Stimulated activated CD8-positive, alpha-beta memory T cell treated with anti-CD3 and anti-CD28 coated beads, Interleukin-4, amount 100 ng/mL, for 1 hour (primary cell): ENCODE data around the gene MMEL1.
"Not testable (repeated sequence)": the region's sequence is repeated elsewhere in the genome, so short reads cannot be mapped to it uniquely, and the experiment has no call there.

Source experiments
- DNase-seq, 2 donors: peaks; one replicate each; pipeline ENCODE4 v3.0.0-alpha.2; 2020; ENCODE audit warnings: low read depth in 2 of 2, low spot score in 1 of 2

Gene MMEL1

GRCh38 chr1:2575801-2576663 lies 56.8 kb downstream of the MMEL1 start:
- DNase-seq: no peak

DNA sequence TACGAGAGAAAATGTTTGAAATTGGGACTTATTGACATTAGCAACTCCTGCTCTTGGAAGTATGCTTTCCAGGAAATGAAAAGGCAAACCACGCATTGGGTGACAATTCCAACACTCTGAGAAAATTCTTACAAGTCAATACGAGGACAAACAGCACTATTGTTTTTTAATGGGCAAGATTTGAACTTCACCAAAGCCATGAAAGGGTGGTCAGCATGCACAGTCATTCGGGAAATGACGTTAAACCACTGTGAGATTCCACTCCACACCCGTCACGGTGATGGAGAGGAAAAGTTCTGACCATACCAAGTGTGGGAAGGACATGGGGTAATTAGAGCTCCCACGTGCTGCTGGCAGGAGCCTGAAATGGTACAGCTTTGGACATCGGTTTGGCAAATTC lies 58.5 kb downstream of the MMEL1 start:
- DNase-seq: no peak

- no peak for DNase-seq
Observed at GRCh38 chr1:2573250-2573920, 59.4 kb downstream of the MMEL1 start.

- no peak for DNase-seq
Observed at GRCh38 chr1:2571348-2571747, 61.5 kb downstream of the MMEL1 start.

GRCh38 chr1:2570332-2570731 lies 62.5 kb downstream of the MMEL1 start:
- no peak for DNase-seq

DNA sequence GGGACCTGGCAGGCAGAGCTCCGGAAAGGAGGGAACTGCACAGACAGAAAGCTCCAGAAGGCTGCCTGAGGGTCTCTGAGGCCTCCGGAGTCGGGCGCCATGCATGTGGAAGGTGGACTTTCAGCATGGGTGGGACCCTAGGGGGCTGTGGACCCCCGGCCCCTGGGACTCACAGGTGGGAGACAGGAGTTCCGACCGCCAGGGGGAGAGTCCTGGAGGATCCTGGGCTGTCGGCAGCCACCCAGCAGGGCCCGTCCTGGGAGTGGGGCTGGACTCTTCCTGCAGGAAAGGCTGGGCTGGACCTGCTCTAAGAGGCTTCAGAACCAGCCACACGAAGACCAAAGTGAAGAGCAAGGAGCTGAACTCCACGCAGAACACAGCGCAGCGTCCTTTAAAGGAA lies 63.1 kb downstream of the MMEL1 start:
- not testable (repeated sequence) for DNase-seq

DNA sequence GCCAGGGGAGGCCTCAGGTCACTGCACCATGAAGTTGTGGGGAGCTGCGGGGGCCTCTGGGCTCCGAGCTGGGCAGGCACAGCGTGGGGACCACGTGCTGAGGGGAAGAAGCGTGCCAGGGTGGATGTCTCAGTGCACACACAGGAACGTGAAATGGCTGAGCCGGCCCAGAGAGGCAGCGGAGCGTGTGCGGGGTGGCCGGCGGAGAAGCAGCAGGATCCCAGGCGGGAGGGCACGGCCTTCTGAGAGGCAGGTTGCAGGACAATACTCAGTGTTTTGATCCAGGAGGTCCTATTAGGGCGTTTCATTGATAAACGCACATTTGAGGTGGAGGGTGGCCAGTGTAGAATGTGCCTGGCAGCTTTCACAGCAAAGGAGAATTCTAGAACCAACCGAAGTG lies 63.8 kb downstream of the MMEL1 start:
- no peak for DNase-seq

DNA sequence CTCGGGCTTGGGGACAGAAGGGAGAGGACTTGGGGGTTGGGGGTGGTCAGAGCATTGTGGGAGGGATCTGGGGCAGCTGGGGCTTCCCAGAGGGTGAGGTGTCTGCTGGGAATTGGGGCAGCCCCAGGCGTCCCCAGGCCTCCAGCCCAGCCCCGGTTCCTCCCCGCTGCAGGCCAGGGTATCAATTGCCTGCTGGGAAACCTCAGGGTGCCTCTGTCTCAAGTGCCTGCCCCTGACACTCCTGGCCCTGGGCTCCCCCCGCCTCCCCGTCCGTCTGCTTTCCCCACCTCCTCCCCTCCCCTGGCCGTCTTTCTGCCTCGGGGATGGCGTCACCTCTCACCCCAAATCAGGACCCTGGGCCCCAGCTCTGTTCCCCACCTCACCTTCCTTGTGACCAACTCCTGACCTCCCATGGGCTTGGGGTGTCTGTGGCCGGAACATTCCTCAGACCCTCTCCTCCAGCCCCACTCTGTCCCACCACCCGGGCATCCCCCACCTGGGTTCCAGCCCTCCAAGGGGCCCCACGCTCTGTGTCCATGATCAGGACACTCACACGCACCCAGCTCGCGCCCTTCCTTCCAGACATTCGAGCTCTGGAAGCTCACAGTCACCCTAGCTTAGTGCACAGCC lies 64.5 kb downstream of the MMEL1 start:
- DNase-seq: not testable (repeated sequence)

DNA sequence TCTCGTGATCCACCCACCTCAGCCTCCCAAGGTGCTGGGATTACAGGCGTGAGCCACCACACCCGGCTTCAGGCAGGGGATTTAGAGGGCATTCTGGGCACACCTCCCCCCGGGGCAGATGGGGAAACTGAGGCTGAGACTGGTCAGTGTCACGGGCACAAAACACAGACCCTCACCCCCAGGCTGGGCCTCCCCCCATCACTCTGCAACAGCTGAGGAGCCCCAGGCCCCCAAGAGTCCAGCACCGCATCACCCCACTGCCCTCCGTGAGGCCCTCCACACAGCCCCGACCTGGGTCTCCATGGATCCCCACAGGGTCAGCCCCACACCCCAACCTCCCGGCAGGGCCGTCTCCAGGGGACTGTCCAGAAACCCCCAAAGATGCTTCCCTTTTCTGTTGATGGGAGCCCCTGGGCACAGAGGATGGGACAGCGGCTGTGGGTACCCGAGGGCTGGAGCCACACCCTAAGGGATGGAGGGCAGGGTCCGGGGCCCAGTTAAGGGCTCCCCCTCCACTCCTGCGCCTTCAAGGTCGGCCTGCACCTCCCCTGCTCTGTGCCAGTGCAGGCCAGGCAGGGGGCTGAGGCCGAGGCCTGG lies 65.6 kb downstream of the MMEL1 start:
- DNase-seq: no peak

- DNase-seq: no peak
Observed at GRCh38 chr1:2566101-2567045, 66.4 kb downstream of the MMEL1 start.

GRCh38 chr1:2564815-2565374 lies 67.9 kb downstream of the MMEL1 start:
- no peak for DNase-seq

- DNase-seq: no peak
Observed at GRCh38 chr1:2564006-2564814, 68.6 kb downstream of the MMEL1 start.

DNA sequence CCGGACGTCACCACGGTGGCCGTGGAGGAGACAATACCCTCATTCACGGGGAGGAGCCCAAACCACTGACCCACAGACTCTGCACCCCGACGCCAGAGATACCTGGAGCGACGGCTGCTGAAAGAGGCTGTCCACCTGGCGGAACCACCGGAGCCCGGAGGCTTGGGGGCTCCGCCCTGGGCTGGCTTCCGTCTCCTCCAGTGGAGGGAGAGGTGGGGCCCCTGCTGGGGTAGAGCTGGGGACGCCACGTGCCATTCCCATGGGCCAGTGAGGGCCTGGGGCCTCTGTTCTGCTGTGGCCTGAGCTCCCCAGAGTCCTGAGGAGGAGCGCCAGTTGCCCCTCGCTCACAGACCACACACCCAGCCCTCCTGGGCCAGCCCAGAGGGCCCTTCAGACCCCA lies 69.6 kb downstream of the MMEL1 start:
- DNase-seq: no peak

GRCh38 chr1:2561898-2562895 lies 70.6 kb downstream of the MMEL1 start:
- DNase-seq: no peak

DNA sequence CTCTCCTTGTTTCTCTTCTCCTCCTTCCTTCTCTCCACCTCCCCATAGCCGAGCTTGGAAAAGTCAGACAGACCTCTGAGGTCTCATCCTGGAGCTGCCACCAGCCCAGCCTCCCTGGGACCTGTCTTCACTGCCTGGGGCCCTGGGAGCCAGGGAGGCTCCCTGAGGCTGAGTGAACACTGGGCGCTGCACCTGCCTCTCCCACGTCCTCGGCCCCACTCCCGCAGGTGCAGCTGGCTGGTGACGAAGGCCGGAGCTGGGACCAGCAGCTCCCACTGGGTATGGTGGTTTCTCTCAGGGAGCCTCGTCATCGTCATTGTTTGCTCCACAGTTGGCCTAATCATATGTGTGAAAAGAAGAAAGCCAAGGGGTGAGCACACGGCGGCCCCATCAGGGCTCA lies 71.4 kb downstream of the MMEL1 start:
- DNase-seq: no peak

DNA sequence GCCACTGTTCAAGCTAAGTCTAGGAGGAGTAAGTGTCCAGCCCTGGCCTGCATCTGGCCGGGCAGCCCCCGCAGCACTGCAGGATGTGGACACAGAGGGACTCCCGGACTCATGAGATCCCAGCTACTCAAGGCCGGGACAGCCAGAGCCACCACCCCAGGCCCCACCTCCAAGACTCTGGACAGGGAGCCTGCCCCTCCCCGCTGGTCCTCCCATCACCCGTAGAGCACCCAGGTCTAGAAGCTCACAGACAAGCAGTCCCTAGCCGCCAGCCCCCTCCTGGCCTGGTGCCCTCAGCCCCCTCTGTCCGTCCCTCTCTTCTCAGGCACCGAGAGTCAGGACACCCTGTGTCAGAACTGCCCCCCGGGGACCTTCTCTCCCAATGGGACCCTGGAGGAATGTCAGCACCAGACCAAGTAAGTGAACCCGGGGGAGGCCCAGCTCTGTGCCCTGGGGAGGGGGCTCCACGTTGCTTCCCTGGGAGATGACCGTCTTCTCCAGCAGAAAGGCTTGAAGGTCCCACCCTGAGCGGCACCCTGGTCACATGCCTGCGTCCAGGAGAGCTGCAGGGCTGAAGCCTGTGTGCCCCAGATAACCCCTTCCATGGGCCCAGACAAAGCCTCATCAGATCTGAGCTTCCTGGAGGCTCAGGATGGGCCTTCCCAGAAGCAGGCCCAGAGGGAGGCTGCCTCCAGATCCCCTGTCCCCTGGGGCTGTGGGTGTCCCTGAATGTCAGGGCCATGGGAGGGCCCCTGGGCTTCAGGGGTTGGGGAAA lies 72.3 kb downstream of the MMEL1 start:
- DNase-seq: no peak

DNA sequence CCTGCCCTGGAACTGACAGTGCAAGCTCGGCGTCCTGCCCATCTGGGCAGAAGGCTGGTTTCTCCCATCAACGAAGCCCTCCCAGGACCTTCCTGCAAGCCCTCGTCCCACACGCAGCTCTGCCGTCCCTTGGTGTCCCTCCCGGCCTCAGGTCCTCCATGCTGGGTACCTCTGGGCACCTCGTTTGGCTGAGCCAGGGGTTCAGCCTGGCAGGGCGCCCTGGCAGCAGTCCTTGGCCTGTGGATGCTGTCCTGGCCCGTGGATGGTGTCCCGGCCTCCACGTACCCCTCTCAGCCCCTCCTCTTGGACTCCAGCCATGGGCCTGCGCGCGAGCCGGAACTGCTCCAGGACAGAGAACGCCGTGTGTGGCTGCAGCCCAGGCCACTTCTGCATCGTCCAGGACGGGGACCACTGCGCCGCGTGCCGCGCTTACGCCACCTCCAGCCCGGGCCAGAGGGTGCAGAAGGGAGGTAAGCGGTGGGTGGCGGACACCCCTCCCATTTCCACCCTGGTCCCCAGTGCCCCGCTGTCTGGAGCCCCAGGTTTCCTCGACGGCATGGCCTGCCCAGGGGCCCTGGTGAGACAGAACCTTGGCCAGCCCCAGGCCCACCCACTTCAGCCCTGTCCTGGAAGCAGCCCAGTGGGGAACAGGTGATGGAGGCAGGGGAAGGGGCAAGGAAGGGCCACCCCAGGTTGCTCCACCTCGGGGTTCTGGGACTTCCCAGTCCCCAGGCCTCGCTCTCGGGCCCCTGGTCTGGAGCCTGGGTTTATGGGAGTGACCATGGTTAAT lies 73.1 kb downstream of the MMEL1 start:
- DNase-seq: no peak
